ENCODE measurements around the gene VBP1. TPM values are rescaled to one million over a fixed set of nuclear protein-coding genes. Genes with fewer than 3 reads are reported as not detected.
"Not testable (repeated sequence)": the region's sequence is repeated elsewhere in the genome, so short reads cannot be mapped to it uniquely, and the experiment has no call there.

Gene VBP1
- total RNA-seq, 2 donors from 2014 or later: 33.6 to 33.9 TPM

DNA sequence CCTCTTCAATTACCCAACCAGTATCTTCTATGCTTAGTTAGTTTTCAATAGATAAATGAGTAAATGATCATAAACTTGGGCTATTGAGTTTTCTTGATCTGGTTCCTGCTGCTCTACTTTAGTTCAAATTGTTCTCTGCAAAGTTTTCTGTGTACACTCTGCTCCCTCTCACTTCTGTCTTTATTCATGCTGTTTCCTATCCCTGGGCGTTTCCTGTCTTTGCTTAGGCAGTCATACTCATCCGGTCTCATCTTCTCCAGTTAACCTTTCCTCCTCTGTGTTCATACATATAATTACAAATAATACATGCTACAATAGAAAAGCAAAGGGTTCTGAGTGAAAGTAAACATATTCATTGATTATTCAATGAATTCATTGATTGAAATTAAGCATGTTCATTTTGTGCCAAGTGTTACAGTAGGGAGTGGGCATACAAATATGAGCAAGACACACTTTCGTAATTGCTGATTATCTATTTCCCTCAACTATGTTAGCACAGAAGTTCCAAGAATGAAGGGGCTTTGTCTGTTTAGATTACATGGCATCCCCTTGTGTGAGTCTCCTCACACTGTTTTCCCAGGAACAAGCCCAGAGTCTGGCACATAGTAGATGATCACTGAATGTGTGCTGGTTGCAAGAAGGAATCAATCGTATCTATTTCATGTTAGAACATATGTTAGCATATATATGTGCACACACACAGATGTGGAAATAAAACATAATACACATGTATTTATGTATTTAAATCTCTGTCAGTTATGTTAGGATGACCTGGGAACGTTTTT lies 46.9 kb downstream of the VBP1 start:
- intact Hi-C loops (cut with DNase I, micrococcal nuclease): no loop called here
- ATAC-seq (no peak), DNase-seq (no peak)

DNA sequence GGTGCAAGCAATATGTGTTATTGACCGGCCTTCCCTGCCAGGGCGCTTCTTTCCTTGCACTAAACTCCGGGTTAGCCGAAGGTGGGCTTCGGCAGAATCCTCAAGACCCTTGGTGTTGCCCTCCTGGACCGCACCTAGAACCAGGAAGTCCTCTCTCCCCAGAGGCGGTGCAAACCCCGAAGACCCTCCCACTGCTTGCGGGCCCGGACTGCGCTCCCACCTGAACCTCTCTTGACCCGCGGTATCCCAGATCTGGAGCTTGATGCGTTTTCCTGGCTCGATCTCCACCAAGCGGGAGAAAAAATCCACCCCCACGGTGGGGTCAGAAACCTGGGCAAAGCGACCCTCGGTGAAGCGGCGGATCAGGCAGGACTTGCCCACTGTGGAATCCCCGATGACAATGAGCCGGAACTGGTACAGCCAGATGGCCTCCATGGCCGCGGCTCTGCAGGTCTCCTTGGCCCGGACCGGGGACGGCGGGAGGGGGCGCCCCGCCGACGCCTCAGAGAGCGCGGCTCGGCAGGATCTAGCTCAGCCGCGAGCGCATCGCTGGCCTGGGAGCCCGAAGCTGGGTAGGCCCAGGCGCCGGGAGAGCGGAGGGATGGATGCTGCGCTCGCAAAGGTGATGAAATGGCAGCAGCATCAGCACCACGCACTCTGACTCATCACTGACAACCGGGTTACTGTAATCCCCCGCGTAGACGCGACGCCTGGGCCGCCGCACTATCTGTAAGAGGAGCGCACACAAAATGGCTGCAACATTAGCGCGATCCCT lies 47.8 kb downstream of the VBP1 start, which contains the start of gene RAB39B:
RAB39B (minus strand) TSS at position 638 of the 775 bp plus-strand sequence; CDS start at position 435, 203 bp downstream.
- DNase-seq (peak; percentile 36 to 48), ATAC-seq (peak; percentile 68)
- intact Hi-C loops (cut with DNase I, micrococcal nuclease): no loop called here

DNA sequence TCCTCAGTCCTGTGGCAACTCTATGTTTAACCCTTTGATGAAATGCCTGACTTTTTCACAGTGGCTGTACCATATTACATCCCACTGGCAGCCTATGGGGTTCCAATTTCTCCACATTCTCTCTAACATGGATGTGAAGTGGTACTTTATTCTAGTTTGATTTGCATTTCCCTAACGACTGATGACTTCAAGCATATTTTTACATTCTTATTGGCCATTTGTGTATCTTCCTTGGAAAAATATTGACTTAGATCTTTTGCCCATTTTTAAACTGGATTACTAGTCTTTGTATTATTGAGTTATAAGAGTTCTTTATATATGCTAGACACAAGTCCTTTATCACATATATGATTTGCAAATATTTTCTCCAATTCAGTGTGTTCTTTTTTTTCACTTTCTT lies 50.2 kb downstream of the VBP1 start:
- DNase-seq (no peak), ATAC-seq (no peak)
- intact Hi-C loops (cut with DNase I, micrococcal nuclease): no loop called here

DNA sequence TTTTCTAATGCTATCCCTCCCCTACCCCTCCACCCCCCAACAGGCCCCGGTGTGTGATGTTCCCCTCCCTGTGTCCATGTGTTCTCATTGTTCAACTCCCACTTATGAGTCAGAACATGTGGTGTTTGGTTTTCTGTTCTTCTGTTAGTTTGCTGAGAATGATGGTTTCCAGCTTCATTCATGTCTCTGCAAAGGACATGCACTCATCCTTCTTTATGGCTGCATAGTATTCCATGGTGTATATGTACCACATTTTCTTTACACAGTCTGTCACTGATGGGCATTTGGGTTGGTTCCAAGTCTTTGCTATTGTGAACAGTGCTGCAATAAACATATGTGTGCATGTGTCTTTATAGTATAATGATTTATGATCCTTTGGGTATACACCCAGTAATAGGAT lies 51.7 kb downstream of the VBP1 start:
- intact Hi-C loops (cut with DNase I, micrococcal nuclease); DNase-seq; ATAC-seq: not testable (repeated sequence)

DNA sequence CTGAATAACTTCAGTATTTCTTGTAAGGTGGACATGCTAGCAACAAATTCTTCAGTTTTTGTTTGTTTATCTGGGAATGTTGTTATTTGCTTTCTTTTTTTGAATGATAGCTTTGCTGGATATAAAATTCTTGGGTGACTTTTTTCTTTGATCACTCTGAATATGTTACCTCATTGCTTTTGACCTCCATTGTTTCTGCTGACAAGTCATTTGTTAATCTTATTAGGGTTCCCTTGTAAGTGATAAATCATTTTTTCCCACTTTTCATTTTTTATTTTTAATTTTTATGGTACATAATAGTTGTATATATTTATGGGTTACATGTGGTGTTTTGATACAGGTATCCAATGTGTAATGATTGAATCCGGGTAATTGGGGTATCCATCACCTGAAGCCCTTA lies 54.7 kb downstream of the VBP1 start:
- intact Hi-C loops (cut with DNase I, micrococcal nuclease): no loop called here
- ATAC-seq (no peak), DNase-seq (no peak)

DNA sequence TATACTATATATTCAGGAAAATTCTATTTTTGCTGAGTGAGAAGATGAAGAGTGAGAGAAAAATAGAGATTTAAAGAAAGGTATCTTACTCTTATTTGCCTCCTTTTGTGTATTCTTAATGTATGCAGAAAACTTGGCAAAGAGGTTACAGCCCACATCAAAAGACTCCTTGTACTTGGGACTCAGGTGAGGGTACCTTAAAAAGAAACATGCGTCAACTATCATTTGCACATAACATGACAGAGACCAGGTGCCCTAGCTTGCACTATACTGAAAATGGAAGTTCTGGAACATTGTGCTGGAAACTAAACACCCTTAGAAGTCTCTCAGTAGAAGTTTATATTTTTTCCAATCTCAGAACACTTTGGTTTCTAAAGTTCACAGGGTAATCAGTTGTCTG lies 63.6 kb downstream of the VBP1 start:
- ATAC-seq (no peak), DNase-seq (no peak)
- intact Hi-C loops (cut with DNase I, micrococcal nuclease): no loop called here

Other genes with a start within 250 kb of the VBP1 start
- 1 to 10 TPM; 2.1 to 4.5 TPM for gene F8, start 193.7 kb upstream of the VBP1 start, total RNA-seq
- 10 to 100 TPM; 41.1 to 53.9 TPM for gene FUNDC2, start 189.6 kb upstream of the VBP1 start, total RNA-seq
- gene CMC4, start 145.3 kb upstream of the VBP1 start, total RNA-seq: 1 to 10 TPM; 3.5 to 4.0 TPM
- 10 to 100 TPM; 11.9 to 13.9 TPM for gene MTCP1, start 145.3 kb upstream of the VBP1 start, total RNA-seq
- 10 to 100 TPM; 37.9 to 42.0 TPM for gene BRCC3, start 145.0 kb upstream of the VBP1 start, total RNA-seq
- gene RAB39B, start 48.0 kb downstream of the VBP1 start, total RNA-seq: under 1 TPM; 0.09 to 0.56 TPM
- 1 to 10 TPM; 3.5 to 6.7 TPM for gene CLIC2, start 118.2 kb downstream of the VBP1 start, total RNA-seq
- gene F8A2, start 165.6 kb downstream of the VBP1 start, total RNA-seq: not detected
- gene F8A3, start 242.2 kb downstream of the VBP1 start, total RNA-seq: 10 to 100 TPM; 10.7 to 11.4 TPM

Data from left colon (tissue), 2 donors.